Measurements from ENCODE around the gene LRRTM1.

Gene LRRTM1

GRCh38 chr2:80303909-80304837, at the start of gene LRRTM1:
Gene LRRTM1, minus strand, starts transcription at chr2:80304752. Its CDS starts 933 bp downstream, at chr2:80303819.
- no peak for DNase-seq

GRCh38 chr2:80351231-80351630, 46.7 kb upstream of the LRRTM1 start:
- DNase-seq: no peak

- DNase-seq: no peak
Measured at GRCh38 chr2:80348953-80349352, 44.4 kb upstream of the LRRTM1 start.

- DNase-seq: no peak
Measured at GRCh38 chr2:80348078-80348477, 43.5 kb upstream of the LRRTM1 start.

GRCh38 chr2:80340022-80340421, 35.5 kb upstream of the LRRTM1 start:
- DNase-seq: no peak

GRCh38 chr2:80338794-80339193, 34.2 kb upstream of the LRRTM1 start:
- DNase-seq: no peak

- DNase-seq: no peak
Measured at GRCh38 chr2:80335411-80335810, 30.9 kb upstream of the LRRTM1 start.

- no peak for DNase-seq
Measured at GRCh38 chr2:80333886-80334285, 29.3 kb upstream of the LRRTM1 start.

GRCh38 chr2:80330527-80331450, 26.2 kb upstream of the LRRTM1 start:
- DNase-seq: no peak

- DNase-seq: no peak
Measured at GRCh38 chr2:80329491-80329890, 24.9 kb upstream of the LRRTM1 start.

GRCh38 chr2:80328159-80328571, 23.6 kb upstream of the LRRTM1 start:
- DNase-seq: no peak

GRCh38 chr2:80326861-80327260, 22.3 kb upstream of the LRRTM1 start:
- no peak for DNase-seq

- DNase-seq: no peak
Measured at GRCh38 chr2:80326214-80326613, 21.7 kb upstream of the LRRTM1 start.

- no peak for DNase-seq
Measured at GRCh38 chr2:80324525-80324924, 20.0 kb upstream of the LRRTM1 start.

- no peak for DNase-seq
Measured at GRCh38 chr2:80323610-80324009, 19.1 kb upstream of the LRRTM1 start.

GRCh38 chr2:80322958-80323357, 18.4 kb upstream of the LRRTM1 start:
- no peak for DNase-seq

GRCh38 chr2:80322311-80322920, 17.9 kb upstream of the LRRTM1 start:
- DNase-seq: no peak

GRCh38 chr2:80312282-80312839, 7.8 kb upstream of the LRRTM1 start:
- DNase-seq: no peak

- DNase-seq: no peak
Measured at GRCh38 chr2:80311304-80311703, 6.8 kb upstream of the LRRTM1 start.

GRCh38 chr2:80303006-80303908, 1.3 kb downstream of the LRRTM1 start:
- DNase-seq: no peak

- no peak for DNase-seq
Measured at GRCh38 chr2:80302314-80303005, 2.1 kb downstream of the LRRTM1 start.
